Measurements from ENCODE around the gene IZUMO3.
A peak's percentile ranks its signal among the peaks of the same experiment; 100 is the strongest.

The IZUMO3 gene

GRCh38 chr9:24545285-24545684 lies 412 bp downstream of the IZUMO3 start:
- no peaks in the 10 kb centered on the region for H3K9me3 ChIP-seq (ENCODE audit: control insufficient read depth, insufficient read depth, low read length)
- no peak overlapping the region for H3K4me3 ChIP-seq (ENCODE audit: low read depth, low read length)
- no peaks in the 10 kb centered on the region for H3K36me3 ChIP-seq (ENCODE audit: control insufficient read depth, insufficient read depth, low read length)
- no peak overlapping the region for H3K27ac ChIP-seq (ENCODE audit: low read depth, low read length)
- H3K4me1 ChIP-seq (ENCODE audit: control insufficient read depth, insufficient read depth, low read length), result no peaks in the 10 kb centered on the region
- H3K9ac ChIP-seq (ENCODE audit: low read depth, low read length), result no peak overlapping the region
- H3K27me3 ChIP-seq (ENCODE audit: control insufficient read depth, insufficient read depth, low read length), result no peaks in the 10 kb centered on the region

DNA sequence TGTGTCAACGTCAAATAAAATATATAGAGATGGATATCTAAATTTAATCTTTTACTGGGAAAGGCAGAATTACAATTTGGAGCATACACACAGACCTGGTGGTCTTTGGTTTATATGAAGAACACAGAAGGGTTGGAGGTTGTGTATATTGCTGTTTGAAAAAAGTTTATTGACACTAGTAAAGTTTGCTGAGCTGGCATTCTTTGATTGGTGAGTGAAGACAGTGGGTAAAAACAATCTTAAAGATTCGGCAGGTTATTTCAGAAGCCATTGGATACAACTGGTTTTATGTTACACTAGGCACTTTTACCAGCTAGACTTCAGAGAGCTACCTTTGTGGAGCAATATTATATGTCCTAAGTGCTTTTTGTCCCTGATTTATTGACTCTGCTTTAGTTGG lies 27.2 kb downstream of the IZUMO3 start:
- no peaks in the 10 kb centered on the region for H3K4me1 ChIP-seq (ENCODE audit: control insufficient read depth, insufficient read depth, low read length)
- no peak overlapping the region for H3K9ac ChIP-seq (ENCODE audit: low read depth, low read length)
- H3K27me3 ChIP-seq (ENCODE audit: control insufficient read depth, insufficient read depth, low read length), result no peaks in the 10 kb centered on the region
- H3K27ac ChIP-seq (ENCODE audit: low read depth, low read length), result no peak overlapping the region
- H3K9me3 ChIP-seq (ENCODE audit: control insufficient read depth, insufficient read depth, low read length), result no peaks in the 10 kb centered on the region
- H3K36me3 ChIP-seq (ENCODE audit: control insufficient read depth, insufficient read depth, low read length), result no peaks in the 10 kb centered on the region
- no peak overlapping the region for H3K4me3 ChIP-seq (ENCODE audit: low read depth, low read length)

DNA sequence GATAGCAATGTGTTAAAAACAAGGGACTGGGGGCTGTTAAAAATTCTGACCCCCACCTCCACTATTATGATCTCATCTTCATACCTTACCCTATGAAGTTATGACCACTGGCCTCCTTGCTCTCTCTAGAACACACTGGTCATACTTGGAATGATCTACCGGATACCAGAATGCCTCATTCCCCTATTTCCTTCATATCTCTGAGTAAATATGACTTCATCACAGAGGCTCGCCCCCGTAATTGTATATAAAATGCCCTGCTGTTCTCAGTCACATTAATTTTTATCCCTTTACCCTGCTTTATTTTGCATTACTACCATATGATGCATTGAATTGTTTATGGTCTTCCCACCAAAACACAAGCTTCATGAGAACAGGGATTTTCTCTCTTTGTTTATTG lies 29.2 kb downstream of the IZUMO3 start:
- H3K9ac ChIP-seq (ENCODE audit: low read depth, low read length), result no peak overlapping the region
- H3K9me3 ChIP-seq (ENCODE audit: control insufficient read depth, insufficient read depth, low read length), result peaks cover 5% of the 10 kb centered on the region
- H3K27me3 ChIP-seq (ENCODE audit: control insufficient read depth, insufficient read depth, low read length), result no peaks in the 10 kb centered on the region
- H3K27ac ChIP-seq (ENCODE audit: low read depth, low read length), result no peak overlapping the region
- no peaks in the 10 kb centered on the region for H3K36me3 ChIP-seq (ENCODE audit: control insufficient read depth, insufficient read depth, low read length)
- no peak overlapping the region for H3K4me3 ChIP-seq (ENCODE audit: low read depth, low read length)
- H3K4me1 ChIP-seq (ENCODE audit: control insufficient read depth, insufficient read depth, low read length), result no peaks in the 10 kb centered on the region

- Histone ChIP-seq H3K9me3 (ENCODE audit: control insufficient read depth, insufficient read depth, low read length) (peaks cover 31% of the 10 kb centered on the region), H3K27ac (ENCODE audit: low read depth, low read length) (peak overlapping the region; percentile 53), H3K4me1 (ENCODE audit: control insufficient read depth, insufficient read depth, low read length) (no peaks in the 10 kb centered on the region), H3K9ac (ENCODE audit: low read depth, low read length) (no peak overlapping the region), H3K4me3 (ENCODE audit: low read depth, low read length) (peak overlapping the region; percentile 24; the same call in 1 of the 2 replicates), H3K27me3 (ENCODE audit: control insufficient read depth, insufficient read depth, low read length) (no peaks in the 10 kb centered on the region), H3K36me3 (ENCODE audit: control insufficient read depth, insufficient read depth, low read length) (no peaks in the 10 kb centered on the region; the same call in 1 of the 2 replicates)
These were observed 35.8 kb downstream of the IZUMO3 start for GRCh38 chr9:24509850-24510249.

DNA sequence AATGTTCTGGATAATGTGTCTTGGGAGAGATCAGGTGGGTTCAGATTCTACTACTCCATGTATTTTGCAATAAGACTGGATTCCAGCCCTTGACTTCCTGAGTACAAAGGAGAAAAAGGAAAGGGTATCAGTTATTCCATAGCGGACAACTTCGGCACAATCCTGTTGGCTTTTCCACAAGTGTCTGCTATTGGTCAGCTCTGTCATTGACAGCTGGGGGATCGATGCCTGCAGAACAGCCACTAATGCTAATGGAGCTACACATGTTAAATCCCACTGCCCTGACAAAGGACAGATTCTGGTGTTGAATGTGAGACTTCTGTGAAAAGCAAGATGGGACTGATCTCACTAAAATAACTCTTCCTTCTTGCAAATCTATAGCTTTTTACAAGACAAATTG lies 41.2 kb downstream of the IZUMO3 start:
- no peaks in the 10 kb centered on the region for H3K27me3 ChIP-seq (ENCODE audit: control insufficient read depth, insufficient read depth, low read length)
- no peak overlapping the region for H3K4me3 ChIP-seq (ENCODE audit: low read depth, low read length)
- no peaks in the 10 kb centered on the region for H3K36me3 ChIP-seq (ENCODE audit: control insufficient read depth, insufficient read depth, low read length)
- no peak overlapping the region for H3K9ac ChIP-seq (ENCODE audit: low read depth, low read length)
- H3K27ac ChIP-seq (ENCODE audit: low read depth, low read length), result no peak overlapping the region
- H3K9me3 ChIP-seq (ENCODE audit: control insufficient read depth, insufficient read depth, low read length), result peaks cover 8% of the 10 kb centered on the region; the same call in 1 of the 2 replicates
- H3K4me1 ChIP-seq (ENCODE audit: control insufficient read depth, insufficient read depth, low read length), result peaks cover 40% of the 10 kb centered on the region

DNA sequence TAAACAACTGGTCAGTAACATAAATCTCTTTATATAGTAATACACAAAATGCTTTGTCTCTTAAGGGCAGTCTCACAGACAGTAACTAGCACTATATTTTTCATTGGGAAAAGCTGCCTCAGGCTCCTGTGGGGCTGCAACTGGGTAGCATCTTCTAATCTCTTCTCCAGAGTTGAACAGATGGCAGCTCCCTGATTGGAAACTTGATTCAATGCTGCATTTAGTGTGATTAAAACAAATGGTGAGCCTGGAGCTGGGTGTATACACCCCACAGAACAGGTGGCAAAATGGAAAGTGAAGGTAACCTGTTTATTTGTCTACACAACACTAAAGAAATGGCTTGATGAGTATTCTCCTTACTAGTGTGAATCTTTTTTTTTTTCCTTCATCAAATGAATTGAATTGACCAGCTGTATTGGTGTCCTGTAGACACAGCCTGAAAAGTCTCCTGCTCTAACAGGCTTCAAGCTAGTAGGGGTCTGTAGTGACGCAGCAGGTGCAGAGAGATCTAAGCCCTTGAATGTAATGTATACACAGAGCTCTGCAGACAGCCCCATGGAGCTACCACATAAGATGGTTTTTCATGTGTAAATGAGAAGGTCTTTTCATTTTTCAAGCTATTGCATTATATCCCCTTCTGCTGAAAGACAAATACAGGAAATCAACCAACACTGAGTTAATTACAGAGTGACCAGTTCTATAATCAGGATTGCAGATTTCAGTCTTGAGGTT lies 43.3 kb downstream of the IZUMO3 start:
- Histone ChIP-seq H3K36me3 (ENCODE audit: control insufficient read depth, insufficient read depth, low read length) (no peaks in the 10 kb centered on the region), H3K4me3 (ENCODE audit: low read depth, low read length) (peak overlapping the region; percentile 5; the same call in 1 of the 2 replicates), H3K27me3 (ENCODE audit: control insufficient read depth, insufficient read depth, low read length) (no peaks in the 10 kb centered on the region), H3K4me1 (ENCODE audit: control insufficient read depth, insufficient read depth, low read length) (peaks cover 61% of the 10 kb centered on the region), H3K9me3 (ENCODE audit: control insufficient read depth, insufficient read depth, low read length) (no peaks in the 10 kb centered on the region), H3K9ac (ENCODE audit: low read depth, low read length) (no peak overlapping the region), H3K27ac (ENCODE audit: low read depth, low read length) (peak overlapping the region; percentile 74)

DNA sequence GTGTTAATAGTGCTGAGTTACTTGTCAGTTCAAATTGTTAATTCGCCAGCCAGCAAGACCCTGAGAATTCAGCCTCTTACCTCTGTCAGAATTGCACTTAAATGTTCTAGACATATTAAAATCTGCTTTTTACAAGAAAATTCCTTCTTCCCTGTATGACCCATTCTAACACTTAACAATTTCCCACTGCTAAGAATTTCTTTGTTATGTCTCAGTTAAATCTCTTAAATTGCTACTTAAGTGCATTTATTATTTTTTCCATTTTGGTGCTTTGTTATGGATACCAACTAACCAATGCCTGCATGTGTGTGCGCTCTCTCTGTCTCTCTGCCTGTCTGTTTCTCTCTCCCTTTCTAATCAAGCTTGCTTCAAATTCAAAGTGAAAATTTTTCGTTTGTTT lies 44.9 kb downstream of the IZUMO3 start:
- Histone ChIP-seq H3K27ac (ENCODE audit: low read depth, low read length) (no peak overlapping the region), H3K9me3 (ENCODE audit: control insufficient read depth, insufficient read depth, low read length) (no peaks in the 10 kb centered on the region), H3K9ac (ENCODE audit: low read depth, low read length) (no peak overlapping the region), H3K27me3 (ENCODE audit: control insufficient read depth, insufficient read depth, low read length) (no peaks in the 10 kb centered on the region), H3K36me3 (ENCODE audit: control insufficient read depth, insufficient read depth, low read length) (no peaks in the 10 kb centered on the region), H3K4me1 (ENCODE audit: control insufficient read depth, insufficient read depth, low read length) (peaks cover 78% of the 10 kb centered on the region), H3K4me3 (ENCODE audit: low read depth, low read length) (no peak overlapping the region)

DNA sequence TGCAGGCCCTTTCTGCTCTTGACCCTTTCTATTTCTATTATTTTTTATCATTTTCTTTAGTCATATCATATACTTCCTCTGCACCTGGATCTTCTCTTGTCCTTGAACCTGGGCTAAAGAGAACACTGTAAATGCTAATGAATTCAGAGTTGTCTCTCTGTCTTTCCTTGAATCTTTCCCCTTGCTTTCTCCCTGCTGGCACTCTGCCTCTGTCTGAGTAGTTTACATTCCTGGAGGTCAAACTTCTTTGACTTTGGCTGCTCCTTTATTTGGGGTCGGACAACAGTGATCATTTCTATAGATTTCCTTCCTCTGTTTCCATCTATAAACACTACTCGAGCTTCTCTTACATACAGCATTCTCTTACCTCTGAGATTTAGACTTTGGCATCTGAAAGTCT lies 47.1 kb downstream of the IZUMO3 start:
- H3K4me1 ChIP-seq (ENCODE audit: control insufficient read depth, insufficient read depth, low read length), result peaks cover 78% of the 10 kb centered on the region
- no peak overlapping the region for H3K9ac ChIP-seq (ENCODE audit: low read depth, low read length)
- no peaks in the 10 kb centered on the region for H3K36me3 ChIP-seq (ENCODE audit: control insufficient read depth, insufficient read depth, low read length)
- H3K27me3 ChIP-seq (ENCODE audit: control insufficient read depth, insufficient read depth, low read length), result no peaks in the 10 kb centered on the region
- H3K9me3 ChIP-seq (ENCODE audit: control insufficient read depth, insufficient read depth, low read length), result no peaks in the 10 kb centered on the region
- H3K4me3 ChIP-seq (ENCODE audit: low read depth, low read length), result 0 out of 2 replicates have a peak overlapping the region, but pooled peaks have one; percentile 8
- H3K27ac ChIP-seq (ENCODE audit: low read depth, low read length), result peak overlapping the region; percentile 86

GRCh38 chr9:24497671-24498070 lies 48.0 kb downstream of the IZUMO3 start:
- H3K4me1 ChIP-seq (ENCODE audit: control insufficient read depth, insufficient read depth, low read length), result peaks cover 69% of the 10 kb centered on the region
- H3K36me3 ChIP-seq (ENCODE audit: control insufficient read depth, insufficient read depth, low read length), result no peaks in the 10 kb centered on the region
- peak overlapping the region; percentile 33; the same call in 1 of the 2 replicates for H3K4me3 ChIP-seq (ENCODE audit: low read depth, low read length)
- H3K27ac ChIP-seq (ENCODE audit: low read depth, low read length), result peak overlapping the region; percentile 86
- H3K27me3 ChIP-seq (ENCODE audit: control insufficient read depth, insufficient read depth, low read length), result no peaks in the 10 kb centered on the region
- no peaks in the 10 kb centered on the region for H3K9me3 ChIP-seq (ENCODE audit: control insufficient read depth, insufficient read depth, low read length)
- H3K9ac ChIP-seq (ENCODE audit: low read depth, low read length), result no peak overlapping the region; the same call in 1 of the 2 replicates
